Endothelial cell of umbilical vein (primary cell): ENCODE results near the gene GTF3C5. TPM values are rescaled to one million over a fixed set of nuclear protein-coding genes. Genes with fewer than 3 reads are reported as not detected.

ENCODE experiments used
- BruUV-seq: library from RNA; stranded (reverse); fragments of 400-500 nt; replicated peaks from 2 replicates; lab custom pipeline; 2021; lab: Mats Ljungman, UMichigan
- CTCF ChIA-PET: fragments of 300-600, 350-600 bp; sonication (Branson Sonifier 250); formaldehyde crosslinking; loops from one replicate; lab custom pipeline; 2021; ENCODE audit warnings: antibody characterized with exemption, inconsistent platforms; lab: Charles Lee
- POLR2A ChIA-PET: fragments of 300-600, 350-600 bp; sonication (Branson Sonifier 250); formaldehyde crosslinking; loops from one replicate; lab custom pipeline; 2021; ENCODE audit warnings: antibody characterized with exemption, inconsistent platforms; lab: Charles Lee
- DNase-seq: peaks from one replicate; pipeline ENCODE4 v3.0.0-alpha.2; 2011; ENCODE audit warnings: low read depth, low spot score
- FAIRE-seq: peaks from 2 replicates; lab custom pipeline; 2011; peaks lifted over from hg19 to GRCh38; lab: Jason Lieb, UNC
- H2AFZ ChIP-seq: 2 replicates; pipeline ENCODE4 v1.6.0; 2012; ENCODE audit warnings: low read depth, low read length, control low read depth, inconsistent platforms
- H3K27ac ChIP-seq: 2 replicates; pipeline ENCODE4 v1.5.1; 2011; ENCODE audit warnings: low read depth, mild to moderate bottlenecking, control low read depth, low read length, moderate library complexity; ENCODE audit not compliant: insufficient read depth
- H3K27me3 ChIP-seq, 2 experiments: 2 replicates each; pipeline versions ENCODE4 v1.6.0 to v1.6.1; 2011; ENCODE audit warnings: low read length in 2 of 2, mixed read lengths in 1 of 2; ENCODE audit not compliant: control insufficient read depth in 2 of 2, insufficient read depth in 2 of 2
- H3K36me3 ChIP-seq, 2 experiments: 2 replicates in 1 of 2; 3 replicates in 1 of 2; pipeline ENCODE4 v1.5.1; 2011; ENCODE audit warnings: low read length in 2 of 2, mild to moderate bottlenecking in 1 of 2, moderate library complexity in 1 of 2; ENCODE audit not compliant: control insufficient read depth in 2 of 2, insufficient read depth in 2 of 2; ENCODE audit errors: extremely low read depth in 1 of 2
- H3K4me1 ChIP-seq: 3 replicates; pipeline ENCODE4 v1.5.1; 2011; ENCODE audit warnings: mild to moderate bottlenecking, low read length; ENCODE audit not compliant: control insufficient read depth, insufficient read depth; ENCODE audit errors: extremely low read depth
- H3K4me2 ChIP-seq: 2 replicates; pipeline ENCODE4 v1.6.1; 2011; ENCODE audit warnings: low read length, control low read depth, mixed read lengths; ENCODE audit not compliant: insufficient read depth
- H3K4me3 ChIP-seq, 3 experiments: fragments of 200-600 bp in 1 of 3; sonication (generic), shearing (Covaris generic) in 1 of 3; replicated peaks in 1 of 3; 2 replicates each; pipeline ENCODE4 v1.5.1; 2011 to 2016; ENCODE audit warnings: control low read depth in 3 of 3, low read length in 3 of 3, mild to moderate bottlenecking in 2 of 3, inconsistent platforms in 1 of 3, low read depth in 1 of 3, moderate library complexity in 1 of 3; ENCODE audit not compliant: insufficient read depth in 1 of 3
- H3K79me2 ChIP-seq: 2 replicates; pipeline ENCODE4 v1.6.0; 2012; ENCODE audit warnings: low read length, inconsistent platforms; ENCODE audit not compliant: control insufficient read depth, insufficient read depth
- H3K9ac ChIP-seq: replicated peaks from 2 replicates; pipeline ENCODE3; 2011; ENCODE audit warnings: low read length, control low read depth; ENCODE audit not compliant: insufficient read depth; ENCODE audit errors: extremely low read depth
- H3K9me1 ChIP-seq: replicated peaks from 3 replicates; pipeline ENCODE4 v1.6.0; 2011; ENCODE audit warnings: mild to moderate bottlenecking, low read length; ENCODE audit not compliant: control insufficient read depth, insufficient read depth; ENCODE audit errors: extremely low read depth
- H3K9me3 ChIP-seq: replicated peaks from 2 replicates; pipeline ENCODE4 v1.5.1; 2012; ENCODE audit warnings: low read length, inconsistent platforms; ENCODE audit not compliant: control insufficient read depth, insufficient read depth
- H4K20me1 ChIP-seq: replicated peaks from 2 replicates; pipeline ENCODE3; 2011; ENCODE audit warnings: mild to moderate bottlenecking, low read length; ENCODE audit not compliant: control insufficient read depth, insufficient read depth; ENCODE audit errors: extremely low read depth
- EZH2 ChIP-seq: IDR thresholded peaks from 2 replicates; pipeline ENCODE4 v1.6.1; 2012; ENCODE audit warnings: borderline replicate concordance, low read depth, mild to moderate bottlenecking, moderate library complexity, low read length, inconsistent platforms; ENCODE audit not compliant: severe bottlenecking
- FOS ChIP-seq: IDR thresholded peaks from 2 replicates; pipeline ENCODE4 v1.6.1; 2011; ENCODE audit warnings: mild to moderate bottlenecking, low read length, moderate library complexity, borderline replicate concordance; ENCODE audit not compliant: insufficient read depth
- GATA2 ChIP-seq: IDR thresholded peaks from 2 replicates; pipeline ENCODE4 v1.7.0; 2011; ENCODE audit warnings: low read depth, mild to moderate bottlenecking, moderate library complexity, mixed read lengths, low read length; ENCODE audit not compliant: insufficient read length, insufficient read depth
- JUN ChIP-seq: IDR thresholded peaks from 2 replicates; pipeline ENCODE4 v1.6.1; 2011; ENCODE audit warnings: borderline replicate concordance, low read depth; ENCODE audit not compliant: insufficient read length, insufficient read depth
- MYC ChIP-seq: IDR thresholded peaks from one replicate; pipeline ENCODE4 v1.6.1; 2011; ENCODE audit warnings: mild to moderate bottlenecking, low read depth, low read length
- POLR2A ChIP-seq: IDR thresholded peaks from 2 replicates; pipeline ENCODE4 v1.6.1; 2012; ENCODE audit warnings: low read depth, mild to moderate bottlenecking, control low read depth, low read length
- POLR2AphosphoS5 ChIP-seq: IDR thresholded peaks from 2 replicates; pipeline ENCODE4 v1.6.1; 2012; ENCODE audit warnings: low read depth, mild to moderate bottlenecking, control low read depth, low read length, moderate library complexity; ENCODE audit not compliant: insufficient read depth
- dilution Hi-C: fragments of 300-500 bp; cut with MboI; formaldehyde crosslinking; loops from one replicate; pipeline ENCODE4 v1.15.0; 2019; ENCODE audit warnings: low sequenced_read_pairs; ENCODE audit not compliant: extremely low pct_ligation_motif_present
- intact Hi-C: fragments of 100-400 bp; cut with micrococcal nuclease; formaldehyde crosslinking; loops from one replicate; pipeline ENCODE4 v1.10.0; 2022
- polyA plus RNA-seq, 4 experiments: library from polyadenylated mRNA; depleted of rRNA in 3 of 4; stranded (reverse) in 3 of 4; unstranded in 1 of 4; fragments of >200 nt; gene quantifications; 2 replicates each; pipeline versions ENCODE4 v1.2.1 to v1.2.3, GENCODE V29; 2011 to 2012; ENCODE audit warnings: missing spikeins in 1 of 4
- total RNA-seq: library from RNA; stranded (reverse); gene quantifications from 2 replicates; pipeline ENCODE4 v1.2.3, GENCODE V29; 2021
- TF ChIP-seq, protein P1 (sequence below): IDR thresholded peaks from 2 replicates; pipeline ENCODE4 v1.6.1; 2011; ENCODE audit not compliant: insufficient read depth, insufficient read length
- TF ChIP-seq, protein P2 (sequence below), 2 donors: IDR thresholded peaks; 1 replicate in 1 of 2; 2 replicates in 1 of 2; pipeline ENCODE4 v1.5.1; 2011; ENCODE audit warnings: low read length in 2 of 2, mild to moderate bottlenecking in 2 of 2, moderate library complexity in 2 of 2, control low read depth in 1 of 2, inconsistent platforms in 1 of 2, low read depth in 1 of 2; ENCODE audit not compliant: insufficient read depth in 1 of 2; ENCODE audit errors: extremely low read depth in 1 of 2

GTF3C5 gene
- total and polyA plus RNA-seq, 2 donors (not counting 3 experiments of a cell fraction or from before 2014, with no cell fraction given) = 65.6 to 73.8 TPM

DNA sequence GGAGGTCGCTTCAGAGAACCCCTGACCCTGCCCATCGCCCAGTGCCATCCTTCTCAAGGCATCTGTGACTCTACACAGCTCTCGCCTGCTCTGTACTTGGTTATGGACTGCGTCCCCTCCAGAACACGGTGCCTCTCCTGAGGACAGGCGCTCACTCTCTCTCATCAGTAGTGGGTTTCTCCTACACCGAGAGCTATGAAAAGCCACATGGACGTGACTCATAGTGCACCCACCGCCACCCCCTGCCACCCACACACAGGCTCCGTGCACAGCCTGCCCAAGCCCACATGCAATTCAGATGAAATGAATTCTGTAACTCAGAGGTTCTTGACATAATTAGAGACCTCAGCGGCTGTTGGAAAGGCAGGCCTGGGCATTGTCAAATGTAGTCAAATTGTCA, 13.9 kb downstream of the GTF3C5 start:
- Histone ChIP-seq H4K20me1 (no peaks in the 10 kb centered on the region), H2AFZ (no peak overlapping the region), H3K9me3 (no peaks in the 10 kb centered on the region), H3K9ac (no peak overlapping the region), H3K4me1 (no peaks in the 10 kb centered on the region), H3K27me3 (no peaks in the 10 kb centered on the region), H3K4me2 (no peak overlapping the region), H3K4me3 (no peak overlapping the region), H3K79me2 (peaks cover 9% of the 10 kb centered on the region), H3K36me3 (peaks cover 8 to 46% of the 10 kb centered on the region in 2 experiments), H3K27ac (no peak overlapping the region), H3K9me1 (no peaks in the 10 kb centered on the region)
- CTCF ChIA-PET = no interaction called here
- POLR2A ChIA-PET = no interaction called here
- no peak for FAIRE-seq
- BruUV-seq = no TSS peak
- dilution Hi-C loops = no loop called here
- intact Hi-C loops = no loop called here
- no peak for DNase-seq
- TF ChIP-seq FOS = no peak
- TF ChIP-seq, protein P1, sequence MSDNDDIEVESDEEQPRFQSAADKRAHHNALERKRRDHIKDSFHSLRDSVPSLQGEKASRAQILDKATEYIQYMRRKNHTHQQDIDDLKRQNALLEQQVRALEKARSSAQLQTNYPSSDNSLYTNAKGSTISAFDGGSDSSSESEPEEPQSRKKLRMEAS = no peak
- no peak for TF ChIP-seq POLR2A
- no peak for TF ChIP-seq POLR2AphosphoS5
- no peak for TF ChIP-seq GATA2
- TF ChIP-seq MYC = no peak
- no peak for TF ChIP-seq JUN
- no peak for TF ChIP-seq EZH2
- TF ChIP-seq, protein P2, sequence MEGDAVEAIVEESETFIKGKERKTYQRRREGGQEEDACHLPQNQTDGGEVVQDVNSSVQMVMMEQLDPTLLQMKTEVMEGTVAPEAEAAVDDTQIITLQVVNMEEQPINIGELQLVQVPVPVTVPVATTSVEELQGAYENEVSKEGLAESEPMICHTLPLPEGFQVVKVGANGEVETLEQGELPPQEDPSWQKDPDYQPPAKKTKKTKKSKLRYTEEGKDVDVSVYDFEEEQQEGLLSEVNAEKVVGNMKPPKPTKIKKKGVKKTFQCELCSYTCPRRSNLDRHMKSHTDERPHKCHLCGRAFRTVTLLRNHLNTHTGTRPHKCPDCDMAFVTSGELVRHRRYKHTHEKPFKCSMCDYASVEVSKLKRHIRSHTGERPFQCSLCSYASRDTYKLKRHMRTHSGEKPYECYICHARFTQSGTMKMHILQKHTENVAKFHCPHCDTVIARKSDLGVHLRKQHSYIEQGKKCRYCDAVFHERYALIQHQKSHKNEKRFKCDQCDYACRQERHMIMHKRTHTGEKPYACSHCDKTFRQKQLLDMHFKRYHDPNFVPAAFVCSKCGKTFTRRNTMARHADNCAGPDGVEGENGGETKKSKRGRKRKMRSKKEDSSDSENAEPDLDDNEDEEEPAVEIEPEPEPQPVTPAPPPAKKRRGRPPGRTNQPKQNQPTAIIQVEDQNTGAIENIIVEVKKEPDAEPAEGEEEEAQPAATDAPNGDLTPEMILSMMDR (IDR thresholded peaks at IDR 0.05; ENCODE audit: extremely low read depth in 1 of 2, insufficient read depth in 1 of 2, low read depth in 1 of 2, low read length in 2 of 2) = no peak
